GM12801 (cell line): ENCODE data around the gene ALK.

Experiments used
- CTCF ChIP-seq: IDR thresholded peaks from one replicate; pipeline ENCODE4 v1.5.1; 2011; ENCODE audit warnings: control low read depth; ENCODE audit not compliant: insufficient read length; ENCODE audit errors: extremely low read depth

ALK gene

DNA sequence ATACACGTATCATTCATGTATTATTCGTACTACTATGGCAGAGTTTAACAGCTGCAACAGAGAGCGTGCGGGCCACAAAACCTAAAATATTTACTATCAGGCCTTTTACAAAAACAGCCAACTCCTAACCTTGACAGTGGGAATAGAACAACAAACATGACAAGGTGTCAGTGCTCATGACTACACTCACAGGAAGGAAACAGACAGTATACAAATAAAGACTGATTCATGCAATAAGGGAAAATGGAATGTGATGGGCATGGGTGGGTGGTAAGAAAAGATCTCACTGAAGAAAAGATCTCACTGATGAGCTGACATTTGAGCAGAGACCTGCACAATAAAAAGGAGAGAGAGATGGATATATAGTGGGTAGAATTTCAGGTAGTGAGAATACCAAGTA is 347.8 kb downstream of the ALK start:
- no peak for TF ChIP-seq CTCF

- TF ChIP-seq CTCF: no peak
Observed at GRCh38 chr2:29573147-29573546, 348.2 kb downstream of the ALK start.

- no peak for TF ChIP-seq CTCF
Observed at GRCh38 chr2:29570539-29570938, 350.8 kb downstream of the ALK start.

DNA sequence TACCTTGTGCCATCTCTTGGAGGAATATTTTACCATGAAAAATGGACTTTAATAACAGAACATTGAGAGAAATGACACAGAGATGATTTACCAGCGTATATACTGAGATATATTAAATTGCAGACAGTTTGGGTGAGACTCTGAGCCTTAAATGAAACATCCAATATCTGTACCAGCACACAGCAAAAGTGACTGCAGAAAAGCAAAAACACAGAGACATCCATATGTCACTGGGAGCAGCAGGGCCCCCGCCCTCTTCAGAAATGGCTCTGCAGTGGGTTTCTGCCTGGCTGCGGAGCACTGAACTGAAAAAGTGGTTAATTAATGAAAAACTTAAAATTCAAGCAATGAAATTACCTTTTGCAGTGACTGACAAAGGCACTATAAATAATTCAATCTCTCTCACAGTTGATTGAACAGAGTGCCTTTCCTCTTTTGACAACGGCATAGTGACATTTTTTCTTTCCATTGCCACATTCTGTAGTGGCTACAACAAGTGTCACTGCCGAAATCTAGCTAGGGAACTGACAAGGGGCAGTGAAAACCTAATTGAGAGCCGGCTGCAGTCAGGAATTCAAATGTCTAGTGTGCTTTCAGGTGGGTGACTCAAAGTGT is 353.4 kb downstream of the ALK start:
- no peak for TF ChIP-seq CTCF

DNA sequence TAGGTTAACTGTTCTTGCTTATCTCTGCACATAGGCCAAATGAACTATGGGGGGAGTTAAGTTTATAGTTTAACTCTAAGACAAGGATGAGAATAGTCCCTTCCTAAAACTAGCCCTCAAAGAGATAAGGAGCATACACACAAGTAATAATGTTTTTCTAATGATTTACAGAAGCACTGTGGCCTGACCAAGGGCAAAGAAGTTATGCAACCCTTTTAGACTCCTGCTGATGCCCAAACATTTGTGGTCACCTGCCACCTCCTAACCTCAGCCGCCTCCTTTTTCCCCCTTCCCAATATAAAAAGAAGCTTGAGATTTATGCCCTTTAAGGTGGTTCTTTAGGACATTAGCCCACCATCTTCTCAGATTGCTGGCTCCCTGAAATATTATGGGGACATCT is 357.7 kb downstream of the ALK start:
- no peak for TF ChIP-seq CTCF

DNA sequence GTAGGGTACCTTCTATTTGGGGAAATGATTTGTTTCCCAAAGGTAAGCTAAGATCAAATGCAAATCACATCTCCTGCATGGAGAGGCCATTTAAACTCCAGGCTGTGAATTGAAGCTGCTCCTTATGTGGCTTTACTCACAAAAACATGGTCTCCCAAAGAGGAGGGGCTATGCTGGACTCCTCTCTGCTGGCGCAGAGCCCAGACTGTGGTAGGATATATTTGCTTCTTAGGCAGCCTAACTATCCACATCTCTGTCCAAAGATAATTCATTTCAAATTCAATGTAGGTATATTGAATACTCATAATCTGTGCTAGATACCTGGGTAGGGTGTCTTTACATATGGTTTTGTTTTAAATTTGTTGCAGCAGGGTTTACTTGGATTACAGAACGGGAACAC is 358.5 kb downstream of the ALK start:
- no peak for TF ChIP-seq CTCF

GRCh38 chr2:29562319-29562718 is 359.1 kb downstream of the ALK start:
- no peak for TF ChIP-seq CTCF
